H1 (cell line): Measurements from ENCODE around the gene MECP2. TPM values are rescaled to one million over a fixed set of nuclear protein-coding genes. Genes with fewer than 3 reads are reported as not detected.

Experiments used
- CTBP2 ChIP-seq: IDR thresholded peaks from 2 replicates; pipeline ENCODE4 v1.7.0; 2011; ENCODE audit warnings: borderline replicate concordance, mild to moderate bottlenecking, moderate library complexity, mixed read lengths, low read length; ENCODE audit not compliant: insufficient read depth, insufficient read length
- EP300 ChIP-seq, 2 experiments: IDR thresholded peaks; 1 replicate in 1 of 2; 2 replicates in 1 of 2; pipeline ENCODE4 v1.6.1; 2011 to 2012; ENCODE audit warnings: low read depth in 2 of 2, low read length in 2 of 2, mild to moderate bottlenecking in 2 of 2, borderline replicate concordance in 1 of 2, inconsistent platforms in 1 of 2, moderate library complexity in 1 of 2
- POLR2A ChIP-seq, 2 experiments: IDR thresholded peaks; 1 replicate in 1 of 2; 2 replicates in 1 of 2; pipeline ENCODE4 v1.6.1; 2011; ENCODE audit warnings: low read depth in 2 of 2, low read length in 2 of 2, mild to moderate bottlenecking in 2 of 2; ENCODE audit errors: control extremely low read depth in 1 of 2
- POLR2AphosphoS5 ChIP-seq: IDR thresholded peaks from 2 replicates; pipeline ENCODE4 v1.6.1; 2011; ENCODE audit warnings: low read depth, low read length
- SIN3A ChIP-seq, 2 experiments: IDR thresholded peaks in 1 of 2; conservative IDR thresholded peaks in 1 of 2; 2 replicates each; pipeline ENCODE4 v1.6.1; 2011 to 2012; ENCODE audit warnings: low read length in 2 of 2, improper control_type of control experiment in 1 of 2, low read depth in 1 of 2, mild to moderate bottlenecking in 1 of 2
- SIRT6 ChIP-seq: IDR thresholded peaks from one replicate; pipeline ENCODE4 v1.7.1; 2012; ENCODE audit warnings: low read length, inconsistent platforms
- polyA plus RNA-seq, 7 experiments: library from polyadenylated mRNA; depleted of rRNA in 3 of 7; stranded (reverse) in 5 of 7; unstranded in 2 of 7; fragments of >200 nt in 5 of 7; fragments of 200-250 nt in 2 of 7; gene quantifications; 1 replicate in 5 of 7; 2 replicates in 1 of 7; 4 replicates in 1 of 7; pipeline versions ENCODE4 v1.2.1 to v1.2.3, GENCODE V29; 2011 to 2013; ENCODE audit warnings: missing spikeins in 2 of 7, mixed read lengths in 2 of 7
- total RNA-seq: library from RNA; stranded (reverse); fragmentation: NEBNext Ultra II Directional; extraction: Animal tissue kit (Norgen Biotek cat#: 25700); gene quantifications from 2 replicates; pipeline ENCODE4 v1.2.1, GENCODE V29; 2021
- TF ChIP-seq, protein P1 (sequence below): fragments of 300-600 bp; sonication (generic); IDR thresholded peaks from 2 replicates; pipeline ENCODE4 v1.7.1; 2012; ENCODE audit warnings: low read length, moderate library complexity, mild to moderate bottlenecking, inconsistent platforms; ENCODE audit not compliant: insufficient replicate concordance
- TF ChIP-seq, protein P2 (sequence below): IDR thresholded peaks from 2 replicates; pipeline ENCODE4 v1.6.1; 2012; ENCODE audit warnings: inconsistent platforms
- TF ChIP-seq, protein P3 (sequence below): IDR thresholded peaks from 2 replicates; pipeline ENCODE4 v1.6.1; 2012; ENCODE audit warnings: inconsistent platforms

The MECP2 gene
- total and polyA plus RNA-seq, 2 of the 8 experiments (the other 6 are each of a cell fraction or from before 2014, with no cell fraction given) = 5.0 to 32.4 TPM

DNA sequence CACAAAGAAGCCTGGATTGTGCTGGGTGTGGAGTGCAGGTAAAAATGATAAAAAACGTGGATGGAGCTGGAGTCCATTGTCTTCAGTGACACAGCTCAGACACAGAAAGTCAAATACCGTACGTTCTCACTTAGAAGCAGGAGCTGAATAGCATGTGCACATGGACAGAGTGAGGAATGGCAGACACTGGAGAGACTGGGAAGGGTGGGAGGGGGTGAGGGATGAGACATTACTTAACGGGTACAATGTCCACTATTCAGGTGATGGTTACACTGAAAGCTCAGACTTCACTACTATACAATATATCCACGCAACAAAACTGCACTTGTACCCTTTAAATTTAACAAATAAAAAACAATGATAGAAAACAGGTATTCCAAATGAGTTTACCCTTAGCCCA, 59.8 kb downstream of the MECP2 start (continued):
- TF ChIP-seq, protein P1, sequence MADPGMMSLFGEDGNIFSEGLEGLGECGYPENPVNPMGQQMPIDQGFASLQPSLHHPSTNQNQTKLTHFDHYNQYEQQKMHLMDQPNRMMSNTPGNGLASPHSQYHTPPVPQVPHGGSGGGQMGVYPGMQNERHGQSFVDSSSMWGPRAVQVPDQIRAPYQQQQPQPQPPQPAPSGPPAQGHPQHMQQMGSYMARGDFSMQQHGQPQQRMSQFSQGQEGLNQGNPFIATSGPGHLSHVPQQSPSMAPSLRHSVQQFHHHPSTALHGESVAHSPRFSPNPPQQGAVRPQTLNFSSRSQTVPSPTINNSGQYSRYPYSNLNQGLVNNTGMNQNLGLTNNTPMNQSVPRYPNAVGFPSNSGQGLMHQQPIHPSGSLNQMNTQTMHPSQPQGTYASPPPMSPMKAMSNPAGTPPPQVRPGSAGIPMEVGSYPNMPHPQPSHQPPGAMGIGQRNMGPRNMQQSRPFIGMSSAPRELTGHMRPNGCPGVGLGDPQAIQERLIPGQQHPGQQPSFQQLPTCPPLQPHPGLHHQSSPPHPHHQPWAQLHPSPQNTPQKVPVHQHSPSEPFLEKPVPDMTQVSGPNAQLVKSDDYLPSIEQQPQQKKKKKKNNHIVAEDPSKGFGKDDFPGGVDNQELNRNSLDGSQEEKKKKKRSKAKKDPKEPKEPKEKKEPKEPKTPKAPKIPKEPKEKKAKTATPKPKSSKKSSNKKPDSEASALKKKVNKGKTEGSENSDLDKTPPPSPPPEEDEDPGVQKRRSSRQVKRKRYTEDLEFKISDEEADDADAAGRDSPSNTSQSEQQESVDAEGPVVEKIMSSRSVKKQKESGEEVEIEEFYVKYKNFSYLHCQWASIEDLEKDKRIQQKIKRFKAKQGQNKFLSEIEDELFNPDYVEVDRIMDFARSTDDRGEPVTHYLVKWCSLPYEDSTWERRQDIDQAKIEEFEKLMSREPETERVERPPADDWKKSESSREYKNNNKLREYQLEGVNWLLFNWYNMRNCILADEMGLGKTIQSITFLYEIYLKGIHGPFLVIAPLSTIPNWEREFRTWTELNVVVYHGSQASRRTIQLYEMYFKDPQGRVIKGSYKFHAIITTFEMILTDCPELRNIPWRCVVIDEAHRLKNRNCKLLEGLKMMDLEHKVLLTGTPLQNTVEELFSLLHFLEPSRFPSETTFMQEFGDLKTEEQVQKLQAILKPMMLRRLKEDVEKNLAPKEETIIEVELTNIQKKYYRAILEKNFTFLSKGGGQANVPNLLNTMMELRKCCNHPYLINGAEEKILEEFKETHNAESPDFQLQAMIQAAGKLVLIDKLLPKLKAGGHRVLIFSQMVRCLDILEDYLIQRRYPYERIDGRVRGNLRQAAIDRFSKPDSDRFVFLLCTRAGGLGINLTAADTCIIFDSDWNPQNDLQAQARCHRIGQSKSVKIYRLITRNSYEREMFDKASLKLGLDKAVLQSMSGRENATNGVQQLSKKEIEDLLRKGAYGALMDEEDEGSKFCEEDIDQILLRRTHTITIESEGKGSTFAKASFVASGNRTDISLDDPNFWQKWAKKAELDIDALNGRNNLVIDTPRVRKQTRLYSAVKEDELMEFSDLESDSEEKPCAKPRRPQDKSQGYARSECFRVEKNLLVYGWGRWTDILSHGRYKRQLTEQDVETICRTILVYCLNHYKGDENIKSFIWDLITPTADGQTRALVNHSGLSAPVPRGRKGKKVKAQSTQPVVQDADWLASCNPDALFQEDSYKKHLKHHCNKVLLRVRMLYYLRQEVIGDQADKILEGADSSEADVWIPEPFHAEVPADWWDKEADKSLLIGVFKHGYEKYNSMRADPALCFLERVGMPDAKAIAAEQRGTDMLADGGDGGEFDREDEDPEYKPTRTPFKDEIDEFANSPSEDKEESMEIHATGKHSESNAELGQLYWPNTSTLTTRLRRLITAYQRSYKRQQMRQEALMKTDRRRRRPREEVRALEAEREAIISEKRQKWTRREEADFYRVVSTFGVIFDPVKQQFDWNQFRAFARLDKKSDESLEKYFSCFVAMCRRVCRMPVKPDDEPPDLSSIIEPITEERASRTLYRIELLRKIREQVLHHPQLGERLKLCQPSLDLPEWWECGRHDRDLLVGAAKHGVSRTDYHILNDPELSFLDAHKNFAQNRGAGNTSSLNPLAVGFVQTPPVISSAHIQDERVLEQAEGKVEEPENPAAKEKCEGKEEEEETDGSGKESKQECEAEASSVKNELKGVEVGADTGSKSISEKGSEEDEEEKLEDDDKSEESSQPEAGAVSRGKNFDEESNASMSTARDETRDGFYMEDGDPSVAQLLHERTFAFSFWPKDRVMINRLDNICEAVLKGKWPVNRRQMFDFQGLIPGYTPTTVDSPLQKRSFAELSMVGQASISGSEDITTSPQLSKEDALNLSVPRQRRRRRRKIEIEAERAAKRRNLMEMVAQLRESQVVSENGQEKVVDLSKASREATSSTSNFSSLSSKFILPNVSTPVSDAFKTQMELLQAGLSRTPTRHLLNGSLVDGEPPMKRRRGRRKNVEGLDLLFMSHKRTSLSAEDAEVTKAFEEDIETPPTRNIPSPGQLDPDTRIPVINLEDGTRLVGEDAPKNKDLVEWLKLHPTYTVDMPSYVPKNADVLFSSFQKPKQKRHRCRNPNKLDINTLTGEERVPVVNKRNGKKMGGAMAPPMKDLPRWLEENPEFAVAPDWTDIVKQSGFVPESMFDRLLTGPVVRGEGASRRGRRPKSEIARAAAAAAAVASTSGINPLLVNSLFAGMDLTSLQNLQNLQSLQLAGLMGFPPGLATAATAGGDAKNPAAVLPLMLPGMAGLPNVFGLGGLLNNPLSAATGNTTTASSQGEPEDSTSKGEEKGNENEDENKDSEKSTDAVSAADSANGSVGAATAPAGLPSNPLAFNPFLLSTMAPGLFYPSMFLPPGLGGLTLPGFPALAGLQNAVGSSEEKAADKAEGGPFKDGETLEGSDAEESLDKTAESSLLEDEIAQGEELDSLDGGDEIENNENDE = no peak
- TF ChIP-seq POLR2AphosphoS5 (no peak), POLR2A (IDR thresholded peaks at IDR 0.05; ENCODE audit: control extremely low read depth in 1 of 2, low read depth in 2 of 2, low read length in 2 of 2) (no peak), SIN3A (conservative IDR thresholded peaks at IDR 0.05 in 1 of 2, IDR thresholded peaks at IDR 0.05 in 1 of 2; ENCODE audit: low read depth in 1 of 2, low read length in 2 of 2) (no peak), EP300 (IDR thresholded peaks at IDR 0.05; ENCODE audit: borderline replicate concordance in 1 of 2, low read depth in 2 of 2, low read length in 2 of 2) (no peak), SIRT6 (no peak), CTBP2 (no peak)
- TF ChIP-seq, protein P2, sequence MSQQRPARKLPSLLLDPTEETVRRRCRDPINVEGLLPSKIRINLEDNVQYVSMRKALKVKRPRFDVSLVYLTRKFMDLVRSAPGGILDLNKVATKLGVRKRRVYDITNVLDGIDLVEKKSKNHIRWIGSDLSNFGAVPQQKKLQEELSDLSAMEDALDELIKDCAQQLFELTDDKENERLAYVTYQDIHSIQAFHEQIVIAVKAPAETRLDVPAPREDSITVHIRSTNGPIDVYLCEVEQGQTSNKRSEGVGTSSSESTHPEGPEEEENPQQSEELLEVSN = no peak
- TF ChIP-seq, protein P3, sequence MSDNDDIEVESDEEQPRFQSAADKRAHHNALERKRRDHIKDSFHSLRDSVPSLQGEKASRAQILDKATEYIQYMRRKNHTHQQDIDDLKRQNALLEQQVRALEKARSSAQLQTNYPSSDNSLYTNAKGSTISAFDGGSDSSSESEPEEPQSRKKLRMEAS = no peak
